Stimulated activated CD4-positive, alpha-beta T cell treated with anti-CD3 and anti-CD28 coated beads, Interleukin-15, amount 100 ng/mL, for 24 hours (primary cell): ENCODE data around the gene NPFFR1.

Experiments used
- DNase-seq: peaks from one replicate; pipeline ENCODE4 v3.0.0-alpha.2; 2020

Gene NPFFR1

GRCh38 chr10:70212879-70213278 lies 70.9 kb downstream of the NPFFR1 start:
- no peak for DNase-seq

- no peak for DNase-seq
Observed at GRCh38 chr10:70212277-70212676, 71.5 kb downstream of the NPFFR1 start.

GRCh38 chr10:70206762-70207161 lies 77.0 kb downstream of the NPFFR1 start:
- DNase-seq, result no peak

GRCh38 chr10:70201105-70201504 lies 82.7 kb downstream of the NPFFR1 start:
- no peak for DNase-seq

- no peak for DNase-seq
Observed at GRCh38 chr10:70198696-70199466, 84.9 kb downstream of the NPFFR1 start.
